ENCODE data around the gene IZUMO1. TPM values are rescaled to one million over a fixed set of nuclear protein-coding genes. Genes with fewer than 3 reads are reported as not detected.
A peak's percentile ranks its signal among the peaks of the same experiment; 100 is the strongest.
"Not testable (repeated sequence)": the region's sequence is repeated elsewhere in the genome, so short reads cannot be mapped to it uniquely, and the experiment has no call there.

Gene IZUMO1
- total and polyA plus RNA-seq, 4 experiments from 2014 or later, result not detected

DNA sequence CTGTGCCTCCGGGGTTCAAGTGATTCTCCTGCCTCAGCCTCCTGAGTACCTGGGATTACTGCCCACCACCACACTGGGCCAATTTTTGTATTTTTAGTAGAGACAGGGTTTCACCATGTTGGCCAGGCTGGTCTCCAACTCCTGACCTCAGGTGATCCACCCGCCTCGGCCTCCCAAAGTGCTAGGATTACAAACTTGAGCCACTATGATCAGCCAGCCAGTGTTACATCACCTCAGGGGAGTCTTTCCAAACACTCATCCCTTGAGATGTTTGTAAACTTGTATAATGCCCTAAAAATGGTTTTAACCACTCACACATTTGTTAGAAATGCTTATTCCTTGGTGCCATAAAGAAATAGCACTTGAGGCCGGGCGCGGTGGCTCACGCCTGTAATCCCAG, 39.7 kb upstream of the IZUMO1 start:
- H3K4me1 ChIP-seq (ENCODE audit: insufficient read depth, low read length); H3K27me3 ChIP-seq (ENCODE audit: insufficient read depth, low read length); H3K4me3 Mint-ChIP-seq; H3K27ac ChIP-seq (ENCODE audit: low read depth, low read length); intact Hi-C loops (cut with micrococcal nuclease); H3K4me1 Mint-ChIP-seq; H3K36me3 ChIP-seq (ENCODE audit: insufficient read depth, low read length); H3K36me3 Mint-ChIP-seq; H3K9me3 Mint-ChIP-seq; POLR2A ChIA-PET (ENCODE audit: partially characterized antibody); H3K4me3 ChIP-seq (ENCODE audit: low read length in 2 of 2); H3K9me3 ChIP-seq (ENCODE audit: control insufficient read depth in 1 of 2, low read length in 2 of 2); H3K27ac Mint-ChIP-seq; DNase-seq: not testable (repeated sequence)
- peaks cover 10 to 14% of the 10 kb centered on the region in 2 donors for H3K27me3 Mint-ChIP-seq
- CTCF ChIA-PET (ENCODE audit: partially characterized antibody), result interaction anchor here (0.8 to 6.3 kb wide), 6 partner anchors 9 to 207 kb away, joined by 3 to 140 read pairs (median 15); partner anchors contain the start of genes GYS1, HSD17B14 and RUVBL2

DNA sequence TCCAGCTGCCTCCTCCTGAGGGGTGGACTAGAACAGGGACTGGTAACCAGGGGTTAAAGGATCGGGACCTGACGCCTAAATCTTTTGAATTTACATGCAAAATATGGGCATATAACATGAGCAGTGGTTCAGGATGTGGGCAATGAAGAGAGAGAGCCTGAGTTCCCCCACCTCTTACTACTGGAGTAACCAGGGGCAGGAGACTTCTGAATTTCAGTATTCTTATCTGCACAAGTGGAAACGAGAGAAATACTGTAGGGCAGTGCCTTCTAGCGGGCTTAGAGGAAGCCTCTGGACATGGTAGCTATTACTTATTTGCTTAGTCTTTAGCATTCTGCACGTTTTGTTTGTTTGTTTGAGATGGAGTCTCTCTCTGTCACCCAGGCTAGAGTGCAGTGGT, 37.8 kb upstream of the IZUMO1 start:
- no peak overlapping the region for H3K4me3 ChIP-seq (ENCODE audit: low read length in 2 of 2)

DNA sequence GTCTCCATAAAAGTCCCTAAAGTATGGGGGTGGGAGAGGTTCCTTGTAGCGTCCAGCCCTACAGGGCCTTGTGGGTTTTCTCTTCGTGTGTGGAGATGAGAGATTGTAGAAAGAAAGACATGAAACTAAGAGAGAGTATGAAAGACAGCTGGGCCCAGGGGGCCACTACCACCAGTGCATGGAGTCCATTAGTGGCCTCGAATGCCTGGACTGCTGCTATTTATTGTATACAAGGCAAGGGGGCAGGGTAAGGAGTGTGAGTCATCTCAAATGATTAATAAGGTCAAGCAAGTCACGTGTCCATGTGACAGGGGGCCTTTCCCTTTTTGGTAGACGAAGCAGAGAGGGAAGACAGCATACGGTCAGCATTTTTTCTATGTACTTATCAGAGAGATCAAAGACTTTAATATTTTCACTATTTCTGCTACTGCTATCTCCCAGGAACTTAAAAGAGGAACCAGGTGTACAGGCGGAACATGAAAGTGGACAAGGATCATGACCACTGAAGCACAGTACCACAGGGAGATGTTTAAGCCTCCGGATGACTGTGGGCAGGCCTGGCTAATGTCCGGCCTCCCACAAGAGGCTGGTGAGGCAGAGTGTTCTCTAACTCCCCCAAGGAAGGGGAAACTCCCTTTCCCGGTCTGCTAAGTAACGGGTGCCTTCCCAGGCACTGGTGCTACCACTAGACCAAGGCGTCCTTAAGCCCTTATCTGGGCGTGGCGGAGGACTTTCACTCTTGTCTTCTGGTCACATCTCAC, 34.1 kb upstream of the IZUMO1 start:
- CTCF ChIA-PET (ENCODE audit: partially characterized antibody), result no interaction called here
- no peak overlapping the region for H3K27ac ChIP-seq (ENCODE audit: low read depth, low read length)
- H3K27ac Mint-ChIP-seq, result peak overlapping the region in 1 of 7 donors; percentile 51

More for the DNA sequence above, 37.8 kb upstream of the IZUMO1 start:
- Histone ChIP-seq H3K27ac (ENCODE audit: low read depth, low read length) (no peak overlapping the region), H3K4me1 (ENCODE audit: insufficient read depth, low read length) (no peaks in the 10 kb centered on the region), H3K9me3 (ENCODE audit: control insufficient read depth in 1 of 2, low read length in 2 of 2) (no peaks in the 10 kb centered on the region), H3K36me3 (ENCODE audit: insufficient read depth, low read length) (no peaks in the 10 kb centered on the region), H3K27me3 (ENCODE audit: insufficient read depth, low read length) (no peaks in the 10 kb centered on the region)
- no peak for DNase-seq
- Mint-ChIP-seq H3K9me3 (no peaks in the 10 kb centered on the region), H3K27me3 (peaks cover 10 to 14% of the 10 kb centered on the region in 2 donors), H3K36me3 (no peaks in the 10 kb centered on the region), H3K27ac (no peak overlapping the region), H3K4me1 (peaks cover 0 to 5% (median 4%) of the 10 kb centered on the region in 4 donors), H3K4me3 (peak overlapping the region in 1 of 8 donors; percentile 17)
- ChIA-PET CTCF (ENCODE audit: partially characterized antibody) (interaction anchor here (0.6 to 3.4 kb wide), 4 partner anchors 10 to 188 kb away, joined by 3 to 17 read pairs (median 6); no protein-coding TSS in a partner anchor), POLR2A (ENCODE audit: partially characterized antibody) (no interaction called here)
- intact Hi-C loops (cut with micrococcal nuclease), result no loop called here

DNA sequence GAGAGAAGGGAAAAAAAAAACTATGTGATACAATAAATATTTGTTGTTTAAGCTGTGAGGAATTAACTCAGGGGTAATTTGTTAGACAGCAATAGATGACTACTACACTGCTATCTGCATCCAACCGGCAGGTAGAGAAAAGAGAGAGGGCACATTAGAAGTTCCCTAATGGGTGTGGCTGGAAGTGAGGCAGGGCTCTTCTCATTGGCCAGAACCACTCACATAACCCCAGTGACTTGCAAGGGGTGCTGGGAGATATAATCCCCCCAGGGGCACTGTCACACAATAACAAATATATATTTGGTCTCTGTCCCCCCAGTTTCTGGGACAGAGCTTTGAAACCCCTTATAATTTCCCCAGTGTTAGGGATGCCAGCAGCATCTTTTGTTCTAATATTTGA, 32.9 kb upstream of the IZUMO1 start:
- intact Hi-C loops (cut with micrococcal nuclease), result no loop called here
- POLR2A ChIA-PET (ENCODE audit: partially characterized antibody), result no interaction called here
- H3K27ac ChIP-seq (ENCODE audit: low read depth, low read length), result no peak overlapping the region

More for the DNA sequence above, 34.1 kb upstream of the IZUMO1 start:
- POLR2A ChIA-PET (ENCODE audit: partially characterized antibody), result interaction anchor here (1.5 kb wide), 1 partner anchor 15 kb away, joined by 3 read pairs; no protein-coding TSS in a partner anchor
- H3K27me3 ChIP-seq (ENCODE audit: insufficient read depth, low read length), result no peaks in the 10 kb centered on the region
- no peaks in the 10 kb centered on the region for H3K36me3 ChIP-seq (ENCODE audit: insufficient read depth, low read length)
- no peak overlapping the region for H3K4me3 Mint-ChIP-seq
- H3K4me1 ChIP-seq (ENCODE audit: insufficient read depth, low read length), result no peaks in the 10 kb centered on the region
- H3K36me3 Mint-ChIP-seq, result no peaks in the 10 kb centered on the region
- H3K4me3 ChIP-seq (ENCODE audit: low read length in 2 of 2), result no peak overlapping the region
- no peaks in the 10 kb centered on the region for H3K9me3 ChIP-seq (ENCODE audit: control insufficient read depth in 1 of 2, low read length in 2 of 2)
- peaks cover 7 to 13% of the 10 kb centered on the region in 2 donors for H3K27me3 Mint-ChIP-seq
- peaks cover 0 to 4% (median 3%) of the 10 kb centered on the region in 4 donors for H3K4me1 Mint-ChIP-seq
- DNase-seq, result no peak
- intact Hi-C loops (cut with micrococcal nuclease), result no loop called here
- H3K9me3 Mint-ChIP-seq, result no peaks in the 10 kb centered on the region

DNA sequence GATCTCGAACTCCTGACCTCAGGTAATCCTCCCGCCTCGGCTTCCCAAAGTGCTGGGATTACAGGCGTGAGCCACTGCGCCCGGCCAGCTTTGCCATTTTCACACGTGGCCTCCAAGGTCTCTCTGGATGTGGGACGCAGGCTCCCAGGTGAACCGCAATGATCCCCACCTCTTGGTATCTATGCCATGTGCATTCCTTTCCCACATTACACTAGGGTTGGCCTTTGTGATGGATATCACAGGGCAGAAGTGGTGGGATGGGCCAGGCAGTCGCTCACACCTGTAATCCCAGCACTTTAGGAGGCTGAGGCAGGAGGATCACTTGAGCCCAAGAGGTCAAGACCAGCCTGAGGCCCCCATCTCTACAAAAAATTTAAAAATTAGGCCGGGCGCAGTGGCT, 31.0 kb upstream of the IZUMO1 start:
- CTCF ChIA-PET (ENCODE audit: partially characterized antibody), result no interaction called here
- Histone ChIP-seq H3K36me3 (ENCODE audit: insufficient read depth, low read length) (no peaks in the 10 kb centered on the region), H3K4me3 (ENCODE audit: low read length in 2 of 2) (no peak overlapping the region), H3K9me3 (ENCODE audit: control insufficient read depth in 1 of 2, low read length in 2 of 2) (no peaks in the 10 kb centered on the region), H3K4me1 (ENCODE audit: insufficient read depth, low read length) (no peaks in the 10 kb centered on the region), H3K27ac (ENCODE audit: low read depth, low read length) (no peak overlapping the region), H3K27me3 (ENCODE audit: insufficient read depth, low read length) (no peaks in the 10 kb centered on the region)
- Mint-ChIP-seq H3K4me1 (peaks cover 0 to 4% (median 3%) of the 10 kb centered on the region in 4 donors), H3K9me3 (no peaks in the 10 kb centered on the region), H3K27me3 (peaks cover 3 to 5% of the 10 kb centered on the region in 2 donors), H3K4me3 (no peak overlapping the region), H3K27ac (no peak overlapping the region), H3K36me3 (no peaks in the 10 kb centered on the region)
- intact Hi-C loops (cut with micrococcal nuclease), result no loop called here
- POLR2A ChIA-PET (ENCODE audit: partially characterized antibody), result no interaction called here
- DNase-seq, result no peak

More for the DNA sequence above, 32.9 kb upstream of the IZUMO1 start:
- CTCF ChIA-PET (ENCODE audit: partially characterized antibody), result interaction anchor here (0.7 kb wide), 1 partner anchor 662 kb away, joined by 3 read pairs; no protein-coding TSS in a partner anchor
- DNase-seq, result no peak
- no peaks in the 10 kb centered on the region for H3K27me3 ChIP-seq (ENCODE audit: insufficient read depth, low read length)
- Mint-ChIP-seq H3K27ac (no peak overlapping the region), H3K4me3 (no peak overlapping the region), H3K4me1 (peaks cover 0 to 4% (median 3%) of the 10 kb centered on the region in 4 donors), H3K9me3 (no peaks in the 10 kb centered on the region), H3K36me3 (no peaks in the 10 kb centered on the region), H3K27me3 (peaks cover 5 to 7% of the 10 kb centered on the region in 2 donors)
- no peaks in the 10 kb centered on the region for H3K36me3 ChIP-seq (ENCODE audit: insufficient read depth, low read length)
- no peak overlapping the region for H3K4me3 ChIP-seq (ENCODE audit: low read length in 2 of 2)
- H3K9me3 ChIP-seq (ENCODE audit: control insufficient read depth in 1 of 2, low read length in 2 of 2), result no peaks in the 10 kb centered on the region
- no peaks in the 10 kb centered on the region for H3K4me1 ChIP-seq (ENCODE audit: insufficient read depth, low read length)

DNA sequence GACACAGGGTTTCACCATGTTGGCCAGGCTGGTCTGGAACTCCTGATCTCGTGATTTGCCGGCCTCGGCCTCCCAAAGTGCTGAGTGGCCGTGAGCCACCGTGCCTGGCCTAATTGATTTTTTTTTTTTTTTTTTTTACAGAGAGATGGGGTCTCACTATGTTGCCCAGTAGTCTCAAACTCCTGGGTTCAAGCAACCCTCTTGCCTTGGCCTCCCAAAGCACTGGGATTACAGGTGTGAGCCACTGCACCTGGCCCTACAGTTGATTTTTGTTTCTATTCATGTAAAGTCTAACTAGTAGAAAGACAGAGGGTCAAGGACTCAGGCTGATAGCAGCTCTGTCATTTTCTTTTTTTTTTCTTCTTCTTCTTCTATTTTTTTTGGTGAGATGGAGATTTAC, 30.4 kb upstream of the IZUMO1 start:
- POLR2A ChIA-PET (ENCODE audit: partially characterized antibody), result no interaction called here
- intact Hi-C loops (cut with micrococcal nuclease), result no loop called here
- CTCF ChIA-PET (ENCODE audit: partially characterized antibody), result interaction anchor here (0.7 kb wide), 1 partner anchor 14 kb away, joined by 4 read pairs; no protein-coding TSS in a partner anchor

DNA sequence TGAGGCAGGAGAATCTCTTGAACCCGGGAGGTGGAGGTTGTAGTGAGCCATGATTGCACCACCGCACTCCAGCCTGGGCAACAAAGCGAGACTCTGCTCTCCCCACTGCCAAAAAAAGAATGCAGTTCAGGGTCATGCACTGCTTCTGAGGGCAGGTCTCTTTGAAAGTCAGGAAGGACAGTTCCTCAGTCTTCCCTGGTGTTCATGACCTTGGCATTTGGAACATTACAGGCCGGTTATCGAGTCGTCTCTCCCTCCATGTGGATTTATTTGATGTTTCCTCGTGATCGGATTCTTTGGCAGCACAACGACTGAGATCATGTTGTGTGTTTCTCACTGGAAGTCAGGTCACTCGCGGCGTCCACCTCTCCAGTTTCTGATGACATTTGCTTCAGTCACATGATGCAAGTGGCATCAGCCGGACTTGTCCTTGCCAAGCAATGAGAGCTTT, 25.8 kb upstream of the IZUMO1 start:
- Mint-ChIP-seq H3K27me3 (peaks cover 10 to 12% of the 10 kb centered on the region in 2 donors), H3K36me3 (no peaks in the 10 kb centered on the region), H3K9me3 (no peaks in the 10 kb centered on the region), H3K4me3 (no peak overlapping the region), H3K27ac (no peak overlapping the region), H3K4me1 (no peaks in the 10 kb centered on the region)
- Histone ChIP-seq H3K4me3 (ENCODE audit: low read length in 2 of 2) (no peak overlapping the region), H3K36me3 (ENCODE audit: insufficient read depth, low read length) (no peaks in the 10 kb centered on the region), H3K4me1 (ENCODE audit: insufficient read depth, low read length) (no peaks in the 10 kb centered on the region), H3K9me3 (ENCODE audit: control insufficient read depth in 1 of 2, low read length in 2 of 2) (no peaks in the 10 kb centered on the region), H3K27ac (ENCODE audit: low read depth, low read length) (no peak overlapping the region), H3K27me3 (ENCODE audit: insufficient read depth, low read length) (no peaks in the 10 kb centered on the region)
- intact Hi-C loops (cut with micrococcal nuclease), result no loop called here
- DNase-seq, result no peak
- ChIA-PET CTCF (ENCODE audit: partially characterized antibody) (interaction anchor here (0.6 kb wide), 1 partner anchor 124 kb away, joined by 3 read pairs; no protein-coding TSS in a partner anchor), POLR2A (ENCODE audit: partially characterized antibody) (no interaction called here)

More for the DNA sequence above, 30.4 kb upstream of the IZUMO1 start:
- Histone ChIP-seq H3K27ac (ENCODE audit: low read depth, low read length) (no peak overlapping the region), H3K4me3 (ENCODE audit: low read length in 2 of 2) (no peak overlapping the region), H3K9me3 (ENCODE audit: control insufficient read depth in 1 of 2, low read length in 2 of 2) (no peaks in the 10 kb centered on the region), H3K36me3 (ENCODE audit: insufficient read depth, low read length) (no peaks in the 10 kb centered on the region), H3K27me3 (ENCODE audit: insufficient read depth, low read length) (no peaks in the 10 kb centered on the region), H3K4me1 (ENCODE audit: insufficient read depth, low read length) (no peaks in the 10 kb centered on the region)
- no peak overlapping the region for H3K27ac Mint-ChIP-seq
- no peaks in the 10 kb centered on the region for H3K4me1 Mint-ChIP-seq
- DNase-seq, result no peak
- H3K9me3 Mint-ChIP-seq, result no peaks in the 10 kb centered on the region
- H3K36me3 Mint-ChIP-seq, result no peaks in the 10 kb centered on the region
- peaks cover 0 to 2% of the 10 kb centered on the region in 2 donors for H3K27me3 Mint-ChIP-seq
- no peak overlapping the region for H3K4me3 Mint-ChIP-seq

All from CD4-positive, alpha-beta memory T cell (primary cell).